Transverse colon (tissue), 4 donors: Measurements from ENCODE around the gene UMODL1. TPM values are rescaled to one million over a fixed set of nuclear protein-coding genes. Genes with fewer than 3 reads are reported as not detected.
A peak's percentile ranks its signal among the peaks of the same experiment; 100 is the strongest.

Experiments
- DNase-seq: peaks from one replicate; pipeline ENCODE4 v3.0.0-alpha.2; 2019
- H3K27ac ChIP-seq, 4 donors: fragments of 200-600 bp; sonication (generic); 2 replicates each; pipeline ENCODE4 v1.5.1; 2016 to 2018; ENCODE audit warnings: inconsistent platforms in 4 of 4
- H3K27me3 ChIP-seq: fragments of 200-600 bp; sonication (generic); 2 replicates; pipeline ENCODE4 v1.5.1; 2017; ENCODE audit warnings: inconsistent platforms
- H3K36me3 ChIP-seq, 4 donors: fragments of 200-600 bp; sonication (generic); 2 replicates each; pipeline ENCODE4 v1.5.1; 2017 to 2019; ENCODE audit warnings: inconsistent platforms in 4 of 4
- H3K4me1 ChIP-seq, 4 donors: fragments of 200-600 bp; sonication (generic); 2 replicates each; pipeline ENCODE4 v1.5.1; 2017 to 2020; ENCODE audit warnings: inconsistent platforms in 4 of 4
- H3K4me3 ChIP-seq, 4 donors: fragments of 200-600 bp; sonication (generic); 1 replicate in 1 of 4; 2 replicates in 3 of 4; pipeline versions ENCODE4 v1.5.1 to v1.6.1; 2017 to 2019; ENCODE audit warnings: inconsistent platforms in 4 of 4
- H3K9me3 ChIP-seq, 2 donors: fragments of 200-600 bp; sonication (generic); 2 replicates each; pipeline ENCODE4 v1.5.1; 2017 to 2019; ENCODE audit warnings: inconsistent platforms in 2 of 2
- CTCF ChIP-seq, 5 experiments: fragments of 200-600 bp in 3 of 5; fragments of 450-650 bp in 2 of 5; sonication (generic) in 3 of 5; IDR thresholded peaks; 1 replicate in 2 of 5; 2 replicates in 3 of 5; pipeline ENCODE4 v1.5.1; 2016 to 2017; ENCODE audit warnings: antibody characterized with exemption in 5 of 5, inconsistent platforms in 3 of 5, mild to moderate bottlenecking in 2 of 5, moderate library complexity in 1 of 5
- EP300 ChIP-seq: sonication (generic); formaldehyde crosslinking; IDR thresholded peaks from one replicate; pipeline ENCODE4 v1.6.1; 2017; ENCODE audit warnings: antibody characterized with exemption, low read depth
- POLR2A ChIP-seq: fragments of 450-650 bp; IDR thresholded peaks from one replicate; pipeline ENCODE4 v1.6.1; 2016; ENCODE audit warnings: antibody characterized with exemption, mild to moderate bottlenecking, moderate library complexity
- POLR2AphosphoS5 ChIP-seq, 3 donors: sonication (generic); formaldehyde crosslinking; IDR thresholded peaks; one replicate each; pipeline ENCODE4 v1.6.1; 2016; ENCODE audit warnings: antibody characterized with exemption in 3 of 3
- WGBS, 2 donors: methylation state at CpG; one replicate each; pipeline ENCODE4 v1.1.5; 2018; ENCODE audit warnings: low coverage in 1 of 2; 5-methylcytosine and 5-hydroxymethylcytosine counted together
- in situ Hi-C, 4 donors: fragments of 200-750 bp; cut with MboI; loops; one replicate each; pipeline versions ENCODE4 v1.15.0 to v1.15.1; 2017; ENCODE audit warnings: low sequenced_read_pairs in 3 of 4, low pct_ligation_motif_present in 1 of 4, low pct_unique_long_range_greater_than_20kb in 1 of 4
- intact Hi-C: fragments of 100-400 bp; cut with DNase I; formaldehyde crosslinking; loops from one replicate; pipeline ENCODE4 v1.15.1; 2023; ENCODE audit warnings: low total_unique reads
- total RNA-seq, 4 donors: library from RNA; depleted of rRNA; stranded (reverse); fragments of >200 nt; gene quantifications; one replicate each; pipeline ENCODE4 v1.1.0, GENCODE V29; 2016

UMODL1 gene
- total RNA-seq, 4 donors from 2014 or later = 0.16 to 3.2 (median 0.68) TPM; not detected in 1

GRCh38 chr21:42028766-42029425, 42.2 kb upstream of the UMODL1 start:
- in situ Hi-C loops = no loop called here
- Histone ChIP-seq H3K9me3 (no peaks in the 10 kb centered on the region), H3K4me3 (no peak overlapping the region), H3K27ac (peak overlapping the region in 2 of 4 donors; percentile 17 to 41), H3K36me3 (no peaks in the 10 kb centered on the region), H3K27me3 (no peaks in the 10 kb centered on the region), H3K4me1 (peaks cover 0 to 11% (median 5%) of the 10 kb centered on the region in 4 donors)
- peak; percentile 30 for DNase-seq
- intact Hi-C loops = no loop called here
- TF ChIP-seq EP300 (no peak), CTCF (IDR thresholded peaks at IDR 0.05) (no peak), POLR2A (no peak), POLR2AphosphoS5 (IDR thresholded peaks at IDR 0.05) (no peak)
- WGBS, 2 donors = 67% methylated on average over 9 of the region's 9 CpGs; no CpG with 5 or more reads in 1 of the 2 donors

DNA sequence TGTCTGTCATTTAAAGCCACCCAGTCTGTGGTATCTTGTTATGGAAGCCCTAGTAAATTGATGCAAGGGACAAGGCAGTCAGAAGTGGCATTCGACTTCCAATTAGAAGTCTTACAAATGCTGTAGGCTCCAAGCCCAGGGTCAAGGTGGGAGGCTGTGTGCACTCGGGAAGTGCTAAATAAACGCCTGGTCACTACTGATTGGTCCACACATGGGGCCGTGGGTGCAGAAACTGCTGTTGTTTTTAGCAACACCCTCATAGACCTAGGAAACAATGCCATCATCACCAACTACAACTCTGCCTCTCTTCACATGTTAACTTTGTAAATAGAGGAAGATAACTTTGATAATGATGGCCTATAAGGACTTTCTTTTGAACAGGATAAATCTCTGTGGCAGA, 40.8 kb upstream of the UMODL1 start:
- no peak for DNase-seq
- TF ChIP-seq POLR2A (no peak), CTCF (IDR thresholded peaks at IDR 0.05) (no peak), EP300 (no peak), POLR2AphosphoS5 (IDR thresholded peaks at IDR 0.05) (no peak)
- intact Hi-C loops (no loop called here), in situ Hi-C loops (no loop called here)
- H3K36me3 ChIP-seq = no peaks in the 10 kb centered on the region
- H3K4me3 ChIP-seq = no peak overlapping the region
- 83% methylated on average over 4 of the region's 4 CpGs; no CpG with 5 or more reads in 1 of the 2 donors for WGBS, 2 donors
- no peaks in the 10 kb centered on the region for H3K9me3 ChIP-seq
- peaks cover 0 to 11% (median 5%) of the 10 kb centered on the region in 4 donors for H3K4me1 ChIP-seq
- H3K27ac ChIP-seq = no peak overlapping the region
- no peaks in the 10 kb centered on the region for H3K27me3 ChIP-seq

DNA sequence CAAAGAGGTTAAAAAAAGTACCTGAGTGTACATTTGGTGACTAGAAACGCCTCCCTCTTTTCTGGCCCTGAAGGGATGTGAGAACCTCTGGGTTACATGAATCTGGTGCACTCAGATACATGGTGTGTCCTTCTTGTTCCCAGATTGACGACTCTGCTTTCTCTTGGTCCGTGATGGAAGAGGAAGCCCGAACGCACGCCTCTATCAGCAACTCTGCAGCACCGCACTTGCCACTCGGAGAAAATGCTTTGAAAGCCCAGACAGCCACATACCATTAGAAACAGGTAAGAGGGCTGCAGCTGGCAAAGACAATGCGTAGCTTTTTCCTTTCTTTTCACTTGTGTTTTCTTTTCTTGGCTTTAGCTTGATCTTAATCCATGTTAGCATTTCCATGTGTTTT, 39.9 kb upstream of the UMODL1 start:
- in situ Hi-C loops = no loop called here
- intact Hi-C loops = no loop called here
- H3K27ac ChIP-seq = no peak overlapping the region

GRCh38 chr21:42031816-42032215, 39.3 kb upstream of the UMODL1 start:
- DNase-seq = no peak
- Histone ChIP-seq H3K36me3 (no peaks in the 10 kb centered on the region), H3K4me1 (peaks cover 0 to 11% (median 5%) of the 10 kb centered on the region in 4 donors), H3K27ac (no peak overlapping the region), H3K9me3 (no peaks in the 10 kb centered on the region), H3K4me3 (no peak overlapping the region), H3K27me3 (no peaks in the 10 kb centered on the region)
- TF ChIP-seq EP300 (no peak), POLR2AphosphoS5 (IDR thresholded peaks at IDR 0.05) (no peak), CTCF (IDR thresholded peaks at IDR 0.05) (no peak), POLR2A (no peak)
- 60% methylated on average over 3 of the region's 4 CpGs; no CpG with 5 or more reads in 1 of the 2 donors for WGBS, 2 donors
- intact Hi-C loops (no loop called here), in situ Hi-C loops (no loop called here)

More for the DNA sequence above, 39.9 kb upstream of the UMODL1 start:
- no peaks in the 10 kb centered on the region for H3K9me3 ChIP-seq
- H3K4me1 ChIP-seq = peaks cover 0 to 11% (median 5%) of the 10 kb centered on the region in 4 donors
- DNase-seq = no peak
- H3K27me3 ChIP-seq = no peaks in the 10 kb centered on the region
- H3K36me3 ChIP-seq = no peaks in the 10 kb centered on the region
- WGBS, 2 donors = 86 to 94% methylated on average over 8 to 9 of the region's 9 CpGs
- no peak overlapping the region for H3K4me3 ChIP-seq
- TF ChIP-seq POLR2A (no peak), POLR2AphosphoS5 (IDR thresholded peaks at IDR 0.05) (no peak), EP300 (no peak), CTCF (IDR thresholded peaks at IDR 0.05) (no peak)
